Testis (tissue), 2 donors: ENCODE data around the gene THSD4.

Experiments used
- CTCF ChIP-seq, 3 experiments: fragments of 450-650 bp in 2 of 3; fragments of 200-600 bp in 1 of 3; sonication (generic) in 1 of 3; IDR thresholded peaks; one replicate each; pipeline ENCODE4 v1.5.1; 2016 to 2019; ENCODE audit warnings: antibody characterized with exemption in 3 of 3, mild to moderate bottlenecking in 2 of 3, moderate library complexity in 1 of 3
- POLR2A ChIP-seq: fragments of 450-650 bp; IDR thresholded peaks from one replicate; pipeline ENCODE4 v1.6.1; 2017; ENCODE audit warnings: antibody characterized with exemption, mild to moderate bottlenecking, moderate library complexity

GRCh38 chr15:71565631-71566160 is 450.4 kb downstream of the THSD4 start:
- TF ChIP-seq CTCF (IDR thresholded peaks at IDR 0.05) = no peak
- no peak for TF ChIP-seq POLR2A
